ENCODE data around the gene KNDC1. TPM values are rescaled to one million over a fixed set of nuclear protein-coding genes. Genes with fewer than 3 reads are reported as not detected.

Gene KNDC1
- total RNA-seq, 4 donors from 2014 or later = 0.19 to 0.59 (median 0.39) TPM

GRCh38 chr10:133162178-133162909, 2.3 kb downstream of the KNDC1 start:
- TF ChIP-seq POLR2A (IDR thresholded peaks at IDR 0.05) = no peak
- no peak for TF ChIP-seq CTCF (IDR thresholded peaks at IDR 0.05)
- intact Hi-C loops (cut with DNase I; ENCODE audit: low total_unique reads) = no loop called here
- 85 to 89% methylated on average over 21 to 22 of the region's 22 CpGs for WGBS, 2 donors
- DNase-seq (ENCODE audit: low spot score in 2 of 2) = peak in 1 of 2 donors; percentile 58
- H3K4me3 ChIP-seq (ENCODE audit: low read depth, poor library complexity, severe bottlenecking) = no peak overlapping the region

GRCh38 chr10:133162910-133163856, 3.2 kb downstream of the KNDC1 start:
- intact Hi-C loops (cut with DNase I; ENCODE audit: low total_unique reads) = no loop called here
- TF ChIP-seq POLR2A (IDR thresholded peaks at IDR 0.05) (no peak), CTCF (IDR thresholded peaks at IDR 0.05) (no peak)
- no peak overlapping the region for H3K4me3 ChIP-seq (ENCODE audit: low read depth, poor library complexity, severe bottlenecking)
- DNase-seq (ENCODE audit: low spot score in 2 of 2) = no peak
- 77 to 80% methylated on average over 15 to 21 of the region's 21 CpGs for WGBS, 2 donors

- intact Hi-C loops (cut with DNase I; ENCODE audit: low total_unique reads) = no loop called here
- no peak for TF ChIP-seq POLR2A (IDR thresholded peaks at IDR 0.05)
- no peak for TF ChIP-seq CTCF (IDR thresholded peaks at IDR 0.05)
- DNase-seq (ENCODE audit: low spot score in 2 of 2) = no peak
- H3K4me3 ChIP-seq (ENCODE audit: low read depth, poor library complexity, severe bottlenecking) = no peak overlapping the region
- WGBS, 2 donors = 60 to 63% methylated on average over 27 to 31 of the region's 31 CpGs
Measured at GRCh38 chr10:133163889-133164815, 4.1 kb downstream of the KNDC1 start.

- TF ChIP-seq CTCF (IDR thresholded peaks at IDR 0.05) = no peak
- no peak for TF ChIP-seq POLR2A (IDR thresholded peaks at IDR 0.05)
- 53 to 57% methylated on average over 15 to 17 of the region's 26 CpGs for WGBS, 2 donors
- no peak overlapping the region for H3K4me3 ChIP-seq (ENCODE audit: low read depth, poor library complexity, severe bottlenecking)
- no peak for DNase-seq (ENCODE audit: low spot score in 2 of 2)
- intact Hi-C loops (cut with DNase I; ENCODE audit: low total_unique reads) = no loop called here
Measured at GRCh38 chr10:133164816-133165555, 5.0 kb downstream of the KNDC1 start.
